ENCODE results near the gene AUNIP.

AUNIP gene

GRCh38 chr1:25898223-25899015, 39.2 kb upstream of the AUNIP start:
- no peak overlapping the region for H4K91ac ChIP-seq (ENCODE audit: low read depth, low read length, poor library complexity)
- no peak overlapping the region for H3K4me2 ChIP-seq (ENCODE audit: insufficient read depth, low read length, poor library complexity, severe bottlenecking)
- H3K4me1 ChIP-seq (ENCODE audit: control insufficient read depth in 2 of 2, insufficient read depth in 1 of 2, low read depth in 1 of 2, low read length in 2 of 2) = peaks cover 16 to 25% of the 10 kb centered on the region in 2 donors
- WGBS, 2 donors (ENCODE audit: extremely low coverage in 2 of 2, insufficient read length in 2 of 2, insufficient replicate concordance in 1 of 2) = no CpG with 5 or more reads among the region's 11 CpGs
- H3K18ac ChIP-seq (ENCODE audit: low read length) = no peak overlapping the region
- H4K8ac ChIP-seq (ENCODE audit: low read depth, low read length) = no peak overlapping the region
- H2BK5ac ChIP-seq (ENCODE audit: low read length) = no peak overlapping the region
- no peak overlapping the region for H3K14ac ChIP-seq (ENCODE audit: low read length)
- H2BK120ac ChIP-seq (ENCODE audit: low read depth, low read length) = no peak overlapping the region
- H3K36me3 ChIP-seq (replicated peaks in 1 of 2; ENCODE audit: control insufficient read depth in 2 of 2, insufficient read depth in 2 of 2, low read length in 2 of 2) = peaks cover 43 to 93% of the 10 kb centered on the region in 2 donors
- H3K9me3 ChIP-seq (replicated peaks in 1 of 2; ENCODE audit: control insufficient read depth in 2 of 2, insufficient read depth in 1 of 2, low read depth in 1 of 2, low read length in 2 of 2) = peaks cover 0 to 2% of the 10 kb centered on the region in 2 donors
- no peak overlapping the region for H3K23ac ChIP-seq (ENCODE audit: low read depth, low read length, poor library complexity)
- H2AK5ac ChIP-seq (ENCODE audit: low read depth, low read length) = no peak overlapping the region
- H2AFZ ChIP-seq (ENCODE audit: low read length) = no peak overlapping the region
- H3K79me1 ChIP-seq (ENCODE audit: low read depth, low read length) = peaks cover 4% of the 10 kb centered on the region
- H2BK12ac ChIP-seq (ENCODE audit: low read length) = no peak overlapping the region
- H3K4ac ChIP-seq (ENCODE audit: low read length) = no peak overlapping the region
- H3K4me3 ChIP-seq (ENCODE audit: low read length in 2 of 2) = no peak overlapping the region
- no peak overlapping the region for H2BK15ac ChIP-seq (ENCODE audit: low read length)
- no peak overlapping the region for H3K27ac ChIP-seq (replicated peaks; ENCODE audit: low read length)
- no peak overlapping the region for H3K9ac ChIP-seq (ENCODE audit: low read depth, low read length, poor library complexity)
- DNase-seq (ENCODE audit: low spot score) = no peak
- no peaks in the 10 kb centered on the region for H3K27me3 ChIP-seq (ENCODE audit: control insufficient read depth in 3 of 3, insufficient read depth in 3 of 3, low read depth in 1 of 3, low read length in 3 of 3)

- no peak overlapping the region for H3K4ac ChIP-seq (ENCODE audit: low read length)
- no peak overlapping the region for H4K91ac ChIP-seq (ENCODE audit: low read depth, low read length, poor library complexity)
- no peak overlapping the region for H2AFZ ChIP-seq (ENCODE audit: low read length)
- no peak overlapping the region for H3K18ac ChIP-seq (ENCODE audit: low read length)
- H3K23ac ChIP-seq (ENCODE audit: low read depth, low read length, poor library complexity) = no peak overlapping the region
- no peak overlapping the region for H3K4me3 ChIP-seq (ENCODE audit: low read length in 2 of 2)
- peaks cover 18 to 25% of the 10 kb centered on the region in 2 donors for H3K4me1 ChIP-seq (ENCODE audit: control insufficient read depth in 2 of 2, insufficient read depth in 1 of 2, low read depth in 1 of 2, low read length in 2 of 2)
- H4K8ac ChIP-seq (ENCODE audit: low read depth, low read length) = no peak overlapping the region
- peaks cover 0 to 2% of the 10 kb centered on the region in 2 donors for H3K9me3 ChIP-seq (replicated peaks in 1 of 2; ENCODE audit: control insufficient read depth in 2 of 2, insufficient read depth in 1 of 2, low read depth in 1 of 2, low read length in 2 of 2)
- H3K4me2 ChIP-seq (ENCODE audit: insufficient read depth, low read length, poor library complexity, severe bottlenecking) = no peak overlapping the region
- no peak overlapping the region for H3K27ac ChIP-seq (replicated peaks; ENCODE audit: low read length)
- no peak overlapping the region for H2BK120ac ChIP-seq (ENCODE audit: low read depth, low read length)
- no peak overlapping the region for H2BK12ac ChIP-seq (ENCODE audit: low read length)
- H3K14ac ChIP-seq (ENCODE audit: low read length) = no peak overlapping the region
- no peak overlapping the region for H2BK5ac ChIP-seq (ENCODE audit: low read length)
- H2BK15ac ChIP-seq (ENCODE audit: low read length) = no peak overlapping the region
- no CpG with 5 or more reads among the region's 5 CpGs for WGBS, 2 donors (ENCODE audit: extremely low coverage in 2 of 2, insufficient read length in 2 of 2, insufficient replicate concordance in 1 of 2)
- H3K27me3 ChIP-seq (ENCODE audit: control insufficient read depth in 3 of 3, insufficient read depth in 3 of 3, low read depth in 1 of 3, low read length in 3 of 3) = no peaks in the 10 kb centered on the region
- peaks cover 41 to 92% of the 10 kb centered on the region in 2 donors for H3K36me3 ChIP-seq (replicated peaks in 1 of 2; ENCODE audit: control insufficient read depth in 2 of 2, insufficient read depth in 2 of 2, low read length in 2 of 2)
- DNase-seq (ENCODE audit: low spot score) = no peak
- peaks cover 4% of the 10 kb centered on the region for H3K79me1 ChIP-seq (ENCODE audit: low read depth, low read length)
- no peak overlapping the region for H2AK5ac ChIP-seq (ENCODE audit: low read depth, low read length)
- no peak overlapping the region for H3K9ac ChIP-seq (ENCODE audit: low read depth, low read length, poor library complexity)
Observed at GRCh38 chr1:25897754-25898153, 38.5 kb upstream of the AUNIP start.

GRCh38 chr1:25896266-25896665, 37.0 kb upstream of the AUNIP start:
- H3K27ac ChIP-seq (replicated peaks; ENCODE audit: low read length) = no peak overlapping the region
- H3K9ac ChIP-seq (ENCODE audit: low read depth, low read length, poor library complexity) = no peak overlapping the region
- peaks cover 33 to 80% of the 10 kb centered on the region in 2 donors for H3K36me3 ChIP-seq (replicated peaks in 1 of 2; ENCODE audit: control insufficient read depth in 2 of 2, insufficient read depth in 2 of 2, low read length in 2 of 2)
- WGBS, 2 donors (ENCODE audit: extremely low coverage in 2 of 2, insufficient read length in 2 of 2, insufficient replicate concordance in 1 of 2) = no CpG with 5 or more reads among the region's 1 CpG
- H3K9me3 ChIP-seq (replicated peaks in 1 of 2; ENCODE audit: control insufficient read depth in 2 of 2, insufficient read depth in 1 of 2, low read depth in 1 of 2, low read length in 2 of 2) = no peaks in the 10 kb centered on the region
- H2BK120ac ChIP-seq (ENCODE audit: low read depth, low read length) = no peak overlapping the region
- H3K4me2 ChIP-seq (ENCODE audit: insufficient read depth, low read length, poor library complexity, severe bottlenecking) = no peak overlapping the region
- DNase-seq (ENCODE audit: low spot score) = no peak
- H3K14ac ChIP-seq (ENCODE audit: low read length) = no peak overlapping the region
- H4K8ac ChIP-seq (ENCODE audit: low read depth, low read length) = no peak overlapping the region
- no peak overlapping the region for H2AFZ ChIP-seq (ENCODE audit: low read length)
- H2AK5ac ChIP-seq (ENCODE audit: low read depth, low read length) = no peak overlapping the region
- H3K27me3 ChIP-seq (ENCODE audit: control insufficient read depth in 3 of 3, insufficient read depth in 3 of 3, low read depth in 1 of 3, low read length in 3 of 3) = no peaks in the 10 kb centered on the region
- H2BK5ac ChIP-seq (ENCODE audit: low read length) = no peak overlapping the region
- no peak overlapping the region for H3K18ac ChIP-seq (ENCODE audit: low read length)
- H3K79me1 ChIP-seq (ENCODE audit: low read depth, low read length) = peaks cover 3% of the 10 kb centered on the region
- no peak overlapping the region for H2BK15ac ChIP-seq (ENCODE audit: low read length)
- H4K91ac ChIP-seq (ENCODE audit: low read depth, low read length, poor library complexity) = no peak overlapping the region
- H3K4me3 ChIP-seq (ENCODE audit: low read length in 2 of 2) = no peak overlapping the region
- H3K4ac ChIP-seq (ENCODE audit: low read length) = no peak overlapping the region
- H2BK12ac ChIP-seq (ENCODE audit: low read length) = no peak overlapping the region
- H3K4me1 ChIP-seq (ENCODE audit: control insufficient read depth in 2 of 2, insufficient read depth in 1 of 2, low read depth in 1 of 2, low read length in 2 of 2) = peaks cover 17 to 25% of the 10 kb centered on the region in 2 donors
- H3K23ac ChIP-seq (ENCODE audit: low read depth, low read length, poor library complexity) = no peak overlapping the region

DNA sequence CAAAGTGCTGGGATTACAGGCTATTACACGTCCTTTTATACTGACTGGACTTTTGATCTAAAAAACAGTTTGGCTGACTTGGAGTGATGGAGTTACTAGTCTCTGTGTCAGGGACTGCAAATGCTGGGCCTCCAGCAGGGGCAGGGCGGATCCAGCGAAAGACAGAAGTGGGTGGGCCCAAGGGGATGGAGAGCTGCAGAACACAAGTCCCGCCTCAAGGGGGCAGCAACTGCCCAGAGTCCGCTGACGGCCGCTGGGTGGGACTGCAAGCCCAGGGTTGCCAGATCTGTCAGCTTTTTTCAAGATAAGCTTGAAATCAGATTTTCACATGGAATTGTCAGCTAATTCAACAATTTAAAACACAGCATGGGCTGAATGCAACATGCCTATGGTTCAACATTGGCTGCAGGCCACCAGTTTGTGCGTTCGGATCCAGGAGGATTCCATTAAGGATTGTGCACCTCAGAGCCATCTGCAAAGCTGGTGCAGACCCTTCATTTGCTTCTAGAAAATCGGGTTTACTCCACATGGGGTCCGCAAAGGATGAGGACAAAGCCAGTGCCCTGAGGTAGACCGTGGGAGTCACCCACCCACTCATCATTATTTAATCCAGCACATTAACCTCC, 36.2 kb upstream of the AUNIP start:
- peaks cover 31 to 76% of the 10 kb centered on the region in 2 donors for H3K36me3 ChIP-seq (replicated peaks in 1 of 2; ENCODE audit: control insufficient read depth in 2 of 2, insufficient read depth in 2 of 2, low read length in 2 of 2)
- no peak overlapping the region for H3K14ac ChIP-seq (ENCODE audit: low read length)
- no peak overlapping the region for H3K4me3 ChIP-seq (ENCODE audit: low read length in 2 of 2)
- H3K9me3 ChIP-seq (replicated peaks in 1 of 2; ENCODE audit: control insufficient read depth in 2 of 2, insufficient read depth in 1 of 2, low read depth in 1 of 2, low read length in 2 of 2) = no peaks in the 10 kb centered on the region
- no peak overlapping the region for H2BK12ac ChIP-seq (ENCODE audit: low read length)
- H2BK15ac ChIP-seq (ENCODE audit: low read length) = no peak overlapping the region
- H3K9ac ChIP-seq (ENCODE audit: low read depth, low read length, poor library complexity) = no peak overlapping the region
- H3K4me1 ChIP-seq (ENCODE audit: control insufficient read depth in 2 of 2, insufficient read depth in 1 of 2, low read depth in 1 of 2, low read length in 2 of 2) = peaks cover 18 to 25% of the 10 kb centered on the region in 2 donors
- WGBS, 2 donors (ENCODE audit: extremely low coverage in 2 of 2, insufficient read length in 2 of 2, insufficient replicate concordance in 1 of 2) = no CpG with 5 or more reads among the region's 12 CpGs
- H2BK5ac ChIP-seq (ENCODE audit: low read length) = no peak overlapping the region
- no peak overlapping the region for H2AK5ac ChIP-seq (ENCODE audit: low read depth, low read length)
- H3K4me2 ChIP-seq (ENCODE audit: insufficient read depth, low read length, poor library complexity, severe bottlenecking) = no peak overlapping the region
- no peak overlapping the region for H3K27ac ChIP-seq (replicated peaks; ENCODE audit: low read length)
- H3K18ac ChIP-seq (ENCODE audit: low read length) = no peak overlapping the region
- peak; percentile 89 for DNase-seq (ENCODE audit: low spot score)
- no peak overlapping the region for H3K4ac ChIP-seq (ENCODE audit: low read length)
- no peak overlapping the region for H4K91ac ChIP-seq (ENCODE audit: low read depth, low read length, poor library complexity)
- H3K79me1 ChIP-seq (ENCODE audit: low read depth, low read length) = peaks cover 3% of the 10 kb centered on the region
- H3K23ac ChIP-seq (ENCODE audit: low read depth, low read length, poor library complexity) = no peak overlapping the region
- H2BK120ac ChIP-seq (ENCODE audit: low read depth, low read length) = no peak overlapping the region
- no peaks in the 10 kb centered on the region for H3K27me3 ChIP-seq (ENCODE audit: control insufficient read depth in 3 of 3, insufficient read depth in 3 of 3, low read depth in 1 of 3, low read length in 3 of 3)
- H4K8ac ChIP-seq (ENCODE audit: low read depth, low read length) = no peak overlapping the region
- H2AFZ ChIP-seq (ENCODE audit: low read length) = no peak overlapping the region
